Measurements from ENCODE around the gene WASF2. TPM values are rescaled to one million over a fixed set of nuclear protein-coding genes. Genes with fewer than 3 reads are reported as not detected.

WASF2 gene
- total RNA-seq, 1 donor from 2014 or later: 35.0 TPM

GRCh38 chr1:27361553-27361952 lies 128.4 kb downstream of the WASF2 start:
- Histone ChIP-seq H3K9me3 (ENCODE audit: low read depth) (no peaks in the 10 kb centered on the region), H3K27ac (no peak overlapping the region), H3K4me2 (no peak overlapping the region), H4K20me1 (ENCODE audit: low read depth) (peaks cover 37% of the 10 kb centered on the region), H3K9ac (no peak overlapping the region), H3K4me1 (peaks cover 33% of the 10 kb centered on the region), H3K79me2 (ENCODE audit: low read depth) (no peaks in the 10 kb centered on the region), H3K27me3 (peaks cover 55% of the 10 kb centered on the region), H3F3A (ENCODE audit: low read depth) (peaks cover 37% of the 10 kb centered on the region), H3K36me3 (no peaks in the 10 kb centered on the region), H2AFZ (replicated peaks) (no peak overlapping the region), H3K4me3 (no peak overlapping the region)
- TF ChIP-seq, protein P1, sequence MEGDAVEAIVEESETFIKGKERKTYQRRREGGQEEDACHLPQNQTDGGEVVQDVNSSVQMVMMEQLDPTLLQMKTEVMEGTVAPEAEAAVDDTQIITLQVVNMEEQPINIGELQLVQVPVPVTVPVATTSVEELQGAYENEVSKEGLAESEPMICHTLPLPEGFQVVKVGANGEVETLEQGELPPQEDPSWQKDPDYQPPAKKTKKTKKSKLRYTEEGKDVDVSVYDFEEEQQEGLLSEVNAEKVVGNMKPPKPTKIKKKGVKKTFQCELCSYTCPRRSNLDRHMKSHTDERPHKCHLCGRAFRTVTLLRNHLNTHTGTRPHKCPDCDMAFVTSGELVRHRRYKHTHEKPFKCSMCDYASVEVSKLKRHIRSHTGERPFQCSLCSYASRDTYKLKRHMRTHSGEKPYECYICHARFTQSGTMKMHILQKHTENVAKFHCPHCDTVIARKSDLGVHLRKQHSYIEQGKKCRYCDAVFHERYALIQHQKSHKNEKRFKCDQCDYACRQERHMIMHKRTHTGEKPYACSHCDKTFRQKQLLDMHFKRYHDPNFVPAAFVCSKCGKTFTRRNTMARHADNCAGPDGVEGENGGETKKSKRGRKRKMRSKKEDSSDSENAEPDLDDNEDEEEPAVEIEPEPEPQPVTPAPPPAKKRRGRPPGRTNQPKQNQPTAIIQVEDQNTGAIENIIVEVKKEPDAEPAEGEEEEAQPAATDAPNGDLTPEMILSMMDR (IDR thresholded peaks at IDR 0.05): no peak
- TF ChIP-seq EZH2 (IDR thresholded peaks at IDR 0.05) (no peak), EZH2phosphoT487 (IDR thresholded peaks at IDR 0.05) (no peak)
- H3K4me3 Mint-ChIP-seq: no peak overlapping the region
- peaks cover 32% of the 10 kb centered on the region for H3K27me3 Mint-ChIP-seq (ENCODE audit: insufficient read depth, low read depth)
- peaks cover 48% of the 10 kb centered on the region for H3K4me1 Mint-ChIP-seq
- peaks cover 11% of the 10 kb centered on the region for H3K36me3 Mint-ChIP-seq
- no peak overlapping the region for H3K27ac Mint-ChIP-seq
- DNase-seq (ENCODE audit: low spot score): no peak
- no peaks in the 10 kb centered on the region for H3K9me3 Mint-ChIP-seq

DNA sequence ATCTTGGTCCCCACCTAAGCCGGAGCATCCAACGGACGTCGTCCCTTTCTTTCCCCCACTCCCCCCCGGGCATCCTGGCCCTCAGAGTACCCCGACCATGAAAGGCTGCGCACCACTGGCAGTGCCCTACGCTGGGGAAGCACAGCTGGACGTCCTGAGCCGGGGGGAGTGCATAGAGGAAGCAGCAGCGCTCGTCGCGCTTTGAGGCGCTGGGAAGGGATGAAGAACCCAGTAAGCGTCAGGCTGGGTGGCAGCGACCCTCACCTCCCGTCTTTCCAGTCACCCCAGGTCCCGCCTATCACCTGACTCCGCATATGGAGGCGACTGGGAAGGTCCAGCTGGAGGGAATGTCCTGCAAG lies 128.9 kb downstream of the WASF2 start:
- Histone ChIP-seq H4K20me1 (ENCODE audit: low read depth) (peaks cover 37% of the 10 kb centered on the region), H3K9ac (no peak overlapping the region), H3F3A (ENCODE audit: low read depth) (peaks cover 33% of the 10 kb centered on the region), H3K36me3 (no peaks in the 10 kb centered on the region), H3K4me2 (peak overlapping the region; percentile 98), H3K4me1 (peaks cover 33% of the 10 kb centered on the region), H3K27ac (no peak overlapping the region), H3K79me2 (ENCODE audit: low read depth) (no peaks in the 10 kb centered on the region), H3K27me3 (peaks cover 55% of the 10 kb centered on the region), H3K9me3 (ENCODE audit: low read depth) (no peaks in the 10 kb centered on the region), H2AFZ (replicated peaks) (peak overlapping the region; percentile 99), H3K4me3 (peak overlapping the region; percentile 68)
- TF ChIP-seq EZH2phosphoT487 (IDR thresholded peaks at IDR 0.05): peak; percentile 23
- peak; percentile 54 for TF ChIP-seq EZH2 (IDR thresholded peaks at IDR 0.05)
- TF ChIP-seq, protein P1 (IDR thresholded peaks at IDR 0.05): no peak
- Mint-ChIP-seq H3K4me1 (peaks cover 48% of the 10 kb centered on the region), H3K36me3 (peaks cover 11% of the 10 kb centered on the region), H3K4me3 (no peak overlapping the region), H3K9me3 (no peaks in the 10 kb centered on the region), H3K27ac (no peak overlapping the region), H3K27me3 (ENCODE audit: insufficient read depth, low read depth) (peaks cover 32% of the 10 kb centered on the region)
- DNase-seq (ENCODE audit: low spot score): peak; percentile 37

- peak overlapping the region; percentile 98 for H3K4me2 ChIP-seq
- peaks cover 29% of the 10 kb centered on the region for H3K27me3 Mint-ChIP-seq (ENCODE audit: insufficient read depth, low read depth)
Observed at GRCh38 chr1:27360159-27361043, 129.6 kb downstream of the WASF2 start.

More at GRCh38 chr1:27360159-27361043, 129.6 kb downstream of the WASF2 start:
- Mint-ChIP-seq H3K4me1 (peaks cover 44% of the 10 kb centered on the region), H3K9me3 (no peaks in the 10 kb centered on the region), H3K27ac (no peak overlapping the region), H3K4me3 (peak overlapping the region; percentile 44), H3K36me3 (peaks cover 11% of the 10 kb centered on the region)
- DNase-seq (ENCODE audit: low spot score): peak; percentile 66
- peak overlapping the region; percentile 68 for H3K4me3 ChIP-seq
- TF ChIP-seq EZH2 (IDR thresholded peaks at IDR 0.05): peak; percentile 69
- TF ChIP-seq, protein P1 (IDR thresholded peaks at IDR 0.05): no peak
- no peak for TF ChIP-seq EZH2phosphoT487 (IDR thresholded peaks at IDR 0.05)
- peaks cover 55% of the 10 kb centered on the region for H3K27me3 ChIP-seq
- no peak overlapping the region for H3K9ac ChIP-seq
- no peaks in the 10 kb centered on the region for H3K36me3 ChIP-seq
- H2AFZ ChIP-seq (replicated peaks): peak overlapping the region; percentile 99
- no peak overlapping the region for H3K27ac ChIP-seq
- peaks cover 37% of the 10 kb centered on the region for H4K20me1 ChIP-seq (ENCODE audit: low read depth)
- peaks cover 27% of the 10 kb centered on the region for H3F3A ChIP-seq (ENCODE audit: low read depth)
- H3K4me1 ChIP-seq: peaks cover 33% of the 10 kb centered on the region
- H3K9me3 ChIP-seq (ENCODE audit: low read depth): no peaks in the 10 kb centered on the region
- no peaks in the 10 kb centered on the region for H3K79me2 ChIP-seq (ENCODE audit: low read depth)

Measured in neural progenitor cell (in vitro differentiated cells).